ENCODE results near the gene ARHGEF19.

Gene ARHGEF19

GRCh38 chr1:16156848-16157495 lies 55.5 kb downstream of the ARHGEF19 start:
- no peak overlapping the region for H3K4me3 ChIP-seq (ENCODE audit: low read length)
- no peak for DNase-seq (ENCODE audit: low read depth, low spot score)

GRCh38 chr1:16155537-16156410 lies 56.7 kb downstream of the ARHGEF19 start, which contains the start of gene EPHA2:
Gene EPHA2 (minus strand): TSS chr1:16156069. CDS start chr1:16155932, 137 bp downstream.
- DNase-seq (ENCODE audit: low read depth, low spot score) = no peak
- H3K4me3 ChIP-seq (ENCODE audit: low read length) = no peak within 1 kb of the TSS

GRCh38 chr1:16153999-16154673 lies 58.3 kb downstream of the ARHGEF19 start:
- H3K4me3 ChIP-seq (ENCODE audit: low read length) = no peak overlapping the region
- no peak for DNase-seq (ENCODE audit: low read depth, low spot score)

GRCh38 chr1:16153096-16153998 lies 59.1 kb downstream of the ARHGEF19 start:
- H3K4me3 ChIP-seq (ENCODE audit: low read length) = no peak overlapping the region
- DNase-seq (ENCODE audit: low read depth, low spot score) = no peak

- H3K4me3 ChIP-seq (ENCODE audit: low read length) = no peak overlapping the region
- DNase-seq (ENCODE audit: low read depth, low spot score) = no peak
These were observed 59.9 kb downstream of the ARHGEF19 start for GRCh38 chr1:16152481-16153087.

- H3K4me3 ChIP-seq (ENCODE audit: low read length) = no peak overlapping the region
- DNase-seq (ENCODE audit: low read depth, low spot score) = no peak
These were observed 60.5 kb downstream of the ARHGEF19 start for GRCh38 chr1:16151995-16152384.

GRCh38 chr1:16151196-16151994 lies 61.1 kb downstream of the ARHGEF19 start:
- H3K4me3 ChIP-seq (ENCODE audit: low read length) = no peak overlapping the region
- peak; percentile 51 for DNase-seq (ENCODE audit: low read depth, low spot score)

GRCh38 chr1:16150508-16150907 lies 61.9 kb downstream of the ARHGEF19 start:
- H3K4me3 ChIP-seq (ENCODE audit: low read length) = no peak overlapping the region
- no peak for DNase-seq (ENCODE audit: low read depth, low spot score)

- no peak for DNase-seq (ENCODE audit: low read depth, low spot score)
- no peak overlapping the region for H3K4me3 ChIP-seq (ENCODE audit: low read length)
These were observed 62.6 kb downstream of the ARHGEF19 start for GRCh38 chr1:16149702-16150488.

GRCh38 chr1:16149146-16149545 lies 63.3 kb downstream of the ARHGEF19 start:
- DNase-seq (ENCODE audit: low read depth, low spot score) = no peak
- H3K4me3 ChIP-seq (ENCODE audit: low read length) = no peak overlapping the region

GRCh38 chr1:16148329-16149092 lies 63.9 kb downstream of the ARHGEF19 start:
- DNase-seq (ENCODE audit: low read depth, low spot score) = no peak
- H3K4me3 ChIP-seq (ENCODE audit: low read length) = no peak overlapping the region
